Natural killer cell (primary cell): ENCODE results near the gene CISTR. TPM values are rescaled to one million over a fixed set of nuclear protein-coding genes. Genes with fewer than 3 reads are reported as not detected.

Experiments used
- ATAC-seq, 3 donors: fragments of 150-1000 bp in 2 of 3; fragments of 200-7000 bp in 1 of 3; cut with Tn5 transposase; 1 replicate in 1 of 3; 2 replicates in 2 of 3; pipeline ENCODE4 v1.10.0; 2021; ENCODE audit warnings: mild to moderate bottlenecking in 2 of 3, moderate library complexity in 2 of 3
- DNase-seq, 2 donors: peaks; one replicate each; pipeline versions ENCODE4 v3.0.0 to v3.0.0-alpha.2; 2013 to 2021; ENCODE audit warnings: mixed read lengths in 1 of 2
- H3K27ac ChIP-seq: one replicate; pipeline ENCODE4 v1.5.1; 2013; ENCODE audit warnings: mild to moderate bottlenecking, low read length
- H3K27me3 ChIP-seq: one replicate; pipeline ENCODE4 v1.6.1; 2013; ENCODE audit warnings: low read length; ENCODE audit not compliant: control insufficient read depth, insufficient read depth
- H3K36me3 ChIP-seq: one replicate; pipeline ENCODE4 v1.6.1; 2013; ENCODE audit warnings: low read length; ENCODE audit not compliant: control insufficient read depth, insufficient read depth
- H3K4me1 ChIP-seq: one replicate; pipeline ENCODE4 v1.6.1; 2013; ENCODE audit warnings: low read length; ENCODE audit not compliant: control insufficient read depth, insufficient read depth
- H3K4me3 ChIP-seq: one replicate; pipeline ENCODE4 v1.5.1; 2013; ENCODE audit warnings: low read length
- H3K9me3 ChIP-seq: one replicate; pipeline ENCODE4 v1.6.1; 2013; ENCODE audit warnings: low read length; ENCODE audit not compliant: control insufficient read depth, insufficient read depth
- H3K27ac Mint-ChIP-seq, 2 donors: one replicate each; pipeline ENCODE4 v1.8.0; 2022; ENCODE audit warnings: mild to moderate bottlenecking in 2 of 2, mixed read lengths in 2 of 2, moderate library complexity in 1 of 2
- H3K27me3 Mint-ChIP-seq, 2 donors: one replicate each; pipeline ENCODE4 v1.8.0; 2022; ENCODE audit warnings: low read depth in 2 of 2, mixed read lengths in 2 of 2
- H3K36me3 Mint-ChIP-seq: one replicate; pipeline ENCODE4 v1.8.0; 2022; ENCODE audit warnings: mixed read lengths
- H3K4me1 Mint-ChIP-seq, 2 donors: one replicate each; pipeline ENCODE4 v1.8.0; 2022; ENCODE audit warnings: mixed read lengths in 2 of 2
- H3K4me3 Mint-ChIP-seq: one replicate; pipeline ENCODE4 v1.8.0; 2022; ENCODE audit warnings: mild to moderate bottlenecking, moderate library complexity, mixed read lengths
- H3K9me3 Mint-ChIP-seq, 2 donors: one replicate each; pipeline ENCODE4 v1.8.0; 2022; ENCODE audit warnings: mixed read lengths in 2 of 2
- WGBS: methylation state at CpG from one replicate; pipeline ENCODE4 v1.1.7; 2013; ENCODE audit warnings: missing lambda C conversion rate; ENCODE audit not compliant: insufficient coverage; 5-methylcytosine and 5-hydroxymethylcytosine counted together
- intact Hi-C: fragments of 100-400 bp; cut with micrococcal nuclease; formaldehyde crosslinking; loops from one replicate; pipeline ENCODE4 v1.14.2; 2022
- total RNA-seq, 4 donors: library from RNA; stranded (reverse); fragments of 120-200 nt in 1 of 4; gene quantifications; one replicate each; pipeline versions ENCODE4 v1.2.3 to v1.2.4, GENCODE V29; 2013 to 2022
- TF ChIP-seq, protein P1 (sequence below): fragments of 200-600 bp; IDR thresholded peaks from one replicate; pipeline ENCODE4 v1.8.0; 2022; ENCODE audit warnings: antibody characterized with exemption

CISTR gene
- total RNA-seq, 3 donors from 2014 or later (not counting 1 experiment from before 2014, with no cell fraction given): not detected

DNA sequence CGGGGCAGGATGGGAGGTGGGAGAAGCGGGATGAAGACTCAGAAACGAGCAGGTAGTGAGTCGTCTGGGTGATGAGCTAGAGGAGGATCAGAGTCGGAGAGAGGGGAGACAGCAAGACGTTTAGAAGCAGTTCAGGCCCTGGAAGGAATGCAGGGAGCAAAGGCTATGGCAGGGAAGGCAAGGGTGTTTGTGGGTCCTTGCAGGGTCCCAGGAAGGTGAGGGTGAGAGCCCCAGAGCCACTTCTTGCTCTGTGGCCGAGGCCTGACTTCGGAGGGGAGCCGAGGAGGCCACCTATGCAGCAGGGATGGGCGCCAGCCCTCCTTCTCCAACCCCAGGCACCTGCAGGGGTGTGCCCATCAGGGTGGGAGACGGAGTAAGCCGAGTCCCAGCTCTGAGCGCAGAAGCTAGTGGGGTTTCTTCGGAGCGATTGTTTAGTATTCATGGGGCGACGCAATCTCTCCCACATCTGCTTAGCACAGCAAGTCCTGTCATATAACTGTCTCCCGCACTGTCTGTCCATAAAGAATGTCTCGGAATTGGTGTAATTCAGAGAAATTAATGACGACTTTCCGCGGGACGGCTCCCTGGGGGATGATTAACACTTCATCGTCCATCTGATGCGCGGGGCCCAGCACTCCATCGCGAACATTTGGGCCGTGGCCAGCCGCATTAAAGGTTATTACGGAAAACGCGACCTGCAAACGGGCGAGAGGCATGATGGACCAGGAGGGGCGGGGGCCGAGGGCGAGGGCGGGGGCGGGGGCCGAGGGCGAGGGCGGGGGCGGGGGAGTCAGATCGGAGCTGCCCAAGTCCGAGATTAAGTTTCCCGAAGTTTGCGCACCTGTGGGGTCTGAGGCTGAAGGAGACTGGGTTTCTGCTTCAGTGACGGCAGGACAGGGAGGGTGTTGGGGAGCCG, 12.3 kb downstream of the CISTR start:
- WGBS: 6% methylated on average over 42 of the region's 50 CpGs
- H3K27ac ChIP-seq: no peak overlapping the region
- peak overlapping the region in 1 of 2 donors; percentile 48 for H3K27ac Mint-ChIP-seq
- H3K4me1 Mint-ChIP-seq: peaks cover 19 to 30% of the 10 kb centered on the region in 2 donors
- H3K36me3 ChIP-seq: no peaks in the 10 kb centered on the region
- H3K4me1 ChIP-seq: peaks cover 27% of the 10 kb centered on the region
- H3K4me3 ChIP-seq: no peak overlapping the region
- H3K27me3 ChIP-seq: peaks cover 58% of the 10 kb centered on the region
- H3K27me3 Mint-ChIP-seq: peaks cover 66 to 73% of the 10 kb centered on the region in 2 donors
- ATAC-seq (no peak), DNase-seq (peak in 1 of 2 donors; percentile 34)
- intact Hi-C loops: no loop called here
- H3K4me3 Mint-ChIP-seq: peak overlapping the region; percentile 69
- H3K36me3 Mint-ChIP-seq: no peaks in the 10 kb centered on the region
- H3K9me3 ChIP-seq: no peaks in the 10 kb centered on the region
- no peaks in the 10 kb centered on the region for H3K9me3 Mint-ChIP-seq
- TF ChIP-seq, protein P1, sequence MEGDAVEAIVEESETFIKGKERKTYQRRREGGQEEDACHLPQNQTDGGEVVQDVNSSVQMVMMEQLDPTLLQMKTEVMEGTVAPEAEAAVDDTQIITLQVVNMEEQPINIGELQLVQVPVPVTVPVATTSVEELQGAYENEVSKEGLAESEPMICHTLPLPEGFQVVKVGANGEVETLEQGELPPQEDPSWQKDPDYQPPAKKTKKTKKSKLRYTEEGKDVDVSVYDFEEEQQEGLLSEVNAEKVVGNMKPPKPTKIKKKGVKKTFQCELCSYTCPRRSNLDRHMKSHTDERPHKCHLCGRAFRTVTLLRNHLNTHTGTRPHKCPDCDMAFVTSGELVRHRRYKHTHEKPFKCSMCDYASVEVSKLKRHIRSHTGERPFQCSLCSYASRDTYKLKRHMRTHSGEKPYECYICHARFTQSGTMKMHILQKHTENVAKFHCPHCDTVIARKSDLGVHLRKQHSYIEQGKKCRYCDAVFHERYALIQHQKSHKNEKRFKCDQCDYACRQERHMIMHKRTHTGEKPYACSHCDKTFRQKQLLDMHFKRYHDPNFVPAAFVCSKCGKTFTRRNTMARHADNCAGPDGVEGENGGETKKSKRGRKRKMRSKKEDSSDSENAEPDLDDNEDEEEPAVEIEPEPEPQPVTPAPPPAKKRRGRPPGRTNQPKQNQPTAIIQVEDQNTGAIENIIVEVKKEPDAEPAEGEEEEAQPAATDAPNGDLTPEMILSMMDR: no peak

DNA sequence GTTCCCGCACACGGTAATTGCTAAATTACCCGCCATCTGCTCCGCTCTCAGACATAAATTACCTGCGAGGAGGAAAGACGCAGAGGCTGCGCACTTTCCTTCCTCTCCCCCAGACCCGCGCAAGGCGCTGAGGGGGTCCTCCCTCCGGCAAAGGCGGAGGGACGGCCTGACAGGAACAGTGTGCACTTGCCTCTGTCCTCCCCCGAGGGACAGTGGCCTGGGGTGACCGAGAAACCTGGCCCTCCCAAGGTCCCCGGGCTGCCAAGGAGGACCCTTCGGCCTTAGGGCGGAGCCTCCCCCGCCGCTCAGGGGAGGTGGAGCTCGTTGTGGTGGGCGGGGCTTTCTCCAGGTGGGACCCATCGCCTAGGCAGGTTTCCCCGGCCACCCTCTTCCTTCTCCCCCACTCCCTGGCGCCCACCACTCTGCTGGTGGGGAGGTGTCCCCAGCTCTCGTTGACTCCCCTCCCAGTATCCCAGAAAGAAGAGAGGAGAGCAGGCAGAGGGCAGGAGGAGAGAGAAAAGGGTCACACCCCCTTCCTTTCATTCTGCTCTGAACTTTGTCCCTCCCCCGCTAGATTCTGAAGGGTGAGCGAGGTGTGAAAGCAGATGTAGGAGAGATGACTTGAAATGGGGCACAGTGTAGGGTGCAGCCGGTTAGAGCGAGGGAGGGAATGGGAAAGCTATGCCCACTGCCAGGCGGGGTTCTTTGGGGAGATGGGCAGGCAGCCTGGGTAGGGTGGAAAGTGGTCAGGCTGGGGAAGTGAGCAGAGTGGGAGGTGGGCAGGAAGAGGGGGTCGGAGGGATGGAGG, 13.2 kb downstream of the CISTR start:
- Histone ChIP-seq H3K36me3 (no peaks in the 10 kb centered on the region), H3K27me3 (peaks cover 58% of the 10 kb centered on the region), H3K4me3 (no peak overlapping the region), H3K9me3 (no peaks in the 10 kb centered on the region), H3K4me1 (peaks cover 26% of the 10 kb centered on the region), H3K27ac (no peak overlapping the region)
- DNase-seq (peak in 1 of 2 donors; percentile 64), ATAC-seq (peak in 2 of 3 donors; percentile 60 to 61)
- Mint-ChIP-seq H3K27me3 (peaks cover 66 to 70% of the 10 kb centered on the region in 2 donors), H3K9me3 (no peaks in the 10 kb centered on the region), H3K4me1 (peaks cover 15 to 29% of the 10 kb centered on the region in 2 donors), H3K4me3 (peak overlapping the region; percentile 69), H3K27ac (peak overlapping the region in 1 of 2 donors; percentile 48), H3K36me3 (no peaks in the 10 kb centered on the region)
- intact Hi-C loops: no loop called here
- TF ChIP-seq, protein P1: no peak
- WGBS: 7% methylated on average over 27 of the region's 32 CpGs

DNA sequence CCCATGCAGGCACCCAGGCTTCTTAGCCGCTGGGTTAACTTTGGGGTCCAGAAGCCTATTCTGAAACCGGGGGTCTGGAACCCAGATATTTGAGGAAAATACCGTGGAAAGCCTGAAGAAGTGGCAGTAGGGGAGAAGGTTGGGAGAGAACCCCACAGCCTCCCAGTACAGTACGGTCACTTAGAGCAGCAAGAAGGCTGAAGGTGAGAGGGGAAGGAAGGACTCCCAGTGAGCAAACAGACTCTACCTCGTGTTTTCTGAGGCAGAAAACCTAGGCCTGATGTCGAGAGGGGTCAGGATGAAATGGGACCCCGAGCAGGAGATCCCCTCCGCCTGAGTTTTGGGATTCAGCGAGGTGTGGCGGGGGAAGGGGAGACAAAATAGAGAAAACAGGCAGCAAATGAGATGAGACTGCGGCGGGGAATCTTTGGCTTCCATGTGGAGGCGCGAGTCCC, 13.8 kb downstream of the CISTR start:
- H3K4me1 ChIP-seq: peaks cover 21% of the 10 kb centered on the region
- no peaks in the 10 kb centered on the region for H3K9me3 ChIP-seq
- ATAC-seq (no peak), DNase-seq (no peak)
- no peaks in the 10 kb centered on the region for H3K36me3 ChIP-seq
- intact Hi-C loops: no loop called here
- TF ChIP-seq, protein P1: no peak
- WGBS: 42% methylated on average over 14 of the region's 14 CpGs
- H3K27me3 Mint-ChIP-seq: peaks cover 63 to 70% of the 10 kb centered on the region in 2 donors
- H3K27ac ChIP-seq: no peak overlapping the region
- no peak overlapping the region for H3K4me3 ChIP-seq
- H3K27ac Mint-ChIP-seq: no peak overlapping the region
- H3K4me3 Mint-ChIP-seq: peak overlapping the region; percentile 41
- H3K9me3 Mint-ChIP-seq: no peaks in the 10 kb centered on the region
- H3K27me3 ChIP-seq: peaks cover 55% of the 10 kb centered on the region
- H3K36me3 Mint-ChIP-seq: no peaks in the 10 kb centered on the region
- peaks cover 12 to 23% of the 10 kb centered on the region in 2 donors for H3K4me1 Mint-ChIP-seq
